Suprapubic skin (tissue), 4 donors: ENCODE measurements around the gene NIPSNAP3A. TPM values are rescaled to one million over a fixed set of nuclear protein-coding genes. Genes with fewer than 3 reads are reported as not detected.
"Not testable (repeated sequence)": the region's sequence is repeated elsewhere in the genome, so short reads cannot be mapped to it uniquely, and the experiment has no call there.

Experiments used
- DNase-seq, 2 donors: peaks; one replicate each; pipeline ENCODE4 v3.0.0-alpha.2; 2019; ENCODE audit warnings: low spot score in 2 of 2
- H3K27ac ChIP-seq: fragments of 200-600 bp; sonication (generic); one replicate; pipeline ENCODE4 v1.5.1; 2019
- H3K27me3 ChIP-seq: fragments of 200-600 bp; sonication (generic); one replicate; pipeline ENCODE4 v1.5.1; 2019
- H3K36me3 ChIP-seq: fragments of 200-600 bp; sonication (generic); one replicate; pipeline ENCODE4 v1.5.1; 2019
- H3K4me1 ChIP-seq: fragments of 200-600 bp; sonication (generic); one replicate; pipeline ENCODE4 v1.5.1; 2019
- H3K4me3 ChIP-seq: fragments of 200-600 bp; sonication (generic); one replicate; pipeline ENCODE4 v1.5.1; 2019; ENCODE audit warnings: mild to moderate bottlenecking
- H3K9me3 ChIP-seq: fragments of 200-600 bp; sonication (generic); one replicate; pipeline ENCODE4 v1.5.1; 2019
- CTCF ChIP-seq, 2 donors: fragments of 200-600 bp in 1 of 2; fragments of 450-650 bp in 1 of 2; sonication (generic) in 1 of 2; IDR thresholded peaks; one replicate each; pipeline ENCODE4 v1.5.1; 2016 to 2019; ENCODE audit warnings: antibody characterized with exemption in 2 of 2, mild to moderate bottlenecking in 1 of 2, moderate library complexity in 1 of 2
- EP300 ChIP-seq: sonication (generic); formaldehyde crosslinking; IDR thresholded peaks from one replicate; pipeline ENCODE4 v1.6.1; 2017; ENCODE audit warnings: antibody characterized with exemption
- POLR2A ChIP-seq, 2 donors: fragments of 450-650 bp; IDR thresholded peaks; one replicate each; pipeline ENCODE4 v1.6.1; 2017; ENCODE audit warnings: antibody characterized with exemption in 2 of 2, mild to moderate bottlenecking in 2 of 2, moderate library complexity in 2 of 2
- POLR2AphosphoS5 ChIP-seq, 3 donors: sonication (generic); formaldehyde crosslinking; IDR thresholded peaks; one replicate each; pipeline ENCODE4 v1.6.1; 2017; ENCODE audit warnings: antibody characterized with exemption in 3 of 3
- WGBS: methylation state at CpG from one replicate; pipeline ENCODE4 v1.1.5; 2018; 5-methylcytosine and 5-hydroxymethylcytosine counted together
- total RNA-seq, 4 donors: library from RNA; depleted of rRNA; stranded (reverse); fragments of >200 nt; gene quantifications; one replicate each; pipeline ENCODE4 v1.1.0, GENCODE V29; 2016

The NIPSNAP3A gene
- total RNA-seq: 10 to 100 TPM; 13.0 to 31.6 (median 23.1) TPM

- no peaks in the 10 kb centered on the region for H3K27me3 ChIP-seq
- peak; percentile 88 to 90 for DNase-seq
- H3K4me3 ChIP-seq: peak within 1 kb of the TSS; percentile 76
- H3K4me1 ChIP-seq: peaks cover 18% of the 10 kb centered on the region
- peak in 1 of 3 donors; percentile 4 for TF ChIP-seq POLR2AphosphoS5 (IDR thresholded peaks at IDR 0.05)
- TF ChIP-seq CTCF (IDR thresholded peaks at IDR 0.05): no peak
- no peak for TF ChIP-seq EP300
- TF ChIP-seq POLR2A (IDR thresholded peaks at IDR 0.05): no peak
- H3K27ac ChIP-seq: peak within 1 kb of the TSS; percentile 84
- H3K9me3 ChIP-seq: no peaks in the 10 kb centered on the region
- peaks cover 16% of the 10 kb centered on the region for H3K36me3 ChIP-seq
- 0% methylated on average over 43 of the region's 71 CpGs for WGBS
These were observed at the start of gene NIPSNAP3A for GRCh38 chr9:104747565-104748358. TSS of gene NIPSNAP3A (plus strand) at chr9:104747683. CDS start at chr9:104747793, 110 bp downstream.

DNA sequence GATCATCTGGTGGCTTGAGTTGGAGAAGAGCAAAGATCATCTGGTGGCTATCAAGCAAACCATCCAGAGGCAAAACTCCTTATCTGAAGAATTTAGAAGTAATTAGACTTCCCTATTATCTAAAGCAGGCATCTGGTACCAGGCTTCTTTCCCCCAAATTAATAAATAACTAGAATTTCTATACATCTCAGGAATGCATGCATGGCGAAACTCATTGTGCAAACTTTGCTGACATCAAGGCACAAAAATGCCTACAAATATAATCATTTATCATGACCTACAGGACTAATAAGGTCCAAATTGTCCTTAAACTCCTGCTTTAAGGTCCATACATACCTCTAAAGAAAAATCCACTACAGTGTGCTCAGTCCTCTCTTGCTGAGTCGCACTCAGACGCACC is 47.2 kb upstream of the NIPSNAP3A start:
- no peaks in the 10 kb centered on the region for H3K9me3 ChIP-seq
- 81% methylated on average over 3 of the region's 3 CpGs for WGBS
- DNase-seq: no peak

DNA sequence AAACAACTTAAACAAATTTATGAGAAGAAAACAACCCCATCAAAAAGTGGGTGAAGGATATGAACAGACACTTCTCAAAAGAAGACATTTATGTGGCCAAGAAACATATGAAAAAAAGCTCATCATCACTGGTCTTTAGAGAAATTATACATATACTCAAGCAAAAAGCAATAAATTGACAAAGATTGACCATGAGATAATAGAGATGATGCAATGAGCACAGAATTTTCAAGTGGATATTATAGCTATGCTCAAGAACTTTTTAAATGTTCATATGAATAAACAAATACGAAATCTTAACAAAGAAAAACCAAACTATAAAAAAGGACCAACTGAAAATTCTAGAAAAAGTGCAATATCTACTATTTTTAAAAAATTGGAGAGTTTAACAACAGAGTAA is 38.7 kb upstream of the NIPSNAP3A start:
- WGBS: 43% methylated on average over 1 of the region's 1 CpG
- not testable (repeated sequence) for H3K4me3 ChIP-seq, H3K9me3 ChIP-seq, H3K36me3 ChIP-seq, H3K27ac ChIP-seq, H3K27me3 ChIP-seq, DNase-seq, H3K4me1 ChIP-seq

More for the DNA sequence above, 47.2 kb upstream of the NIPSNAP3A start:
- TF ChIP-seq EP300: no peak
- TF ChIP-seq POLR2A (IDR thresholded peaks at IDR 0.05): no peak
- TF ChIP-seq POLR2AphosphoS5 (IDR thresholded peaks at IDR 0.05): no peak
- TF ChIP-seq CTCF (IDR thresholded peaks at IDR 0.05): no peak
- H3K4me3 ChIP-seq: no peak overlapping the region
- H3K27ac ChIP-seq: no peak overlapping the region
- no peaks in the 10 kb centered on the region for H3K4me1 ChIP-seq
- H3K27me3 ChIP-seq: no peaks in the 10 kb centered on the region
- no peaks in the 10 kb centered on the region for H3K36me3 ChIP-seq

DNA sequence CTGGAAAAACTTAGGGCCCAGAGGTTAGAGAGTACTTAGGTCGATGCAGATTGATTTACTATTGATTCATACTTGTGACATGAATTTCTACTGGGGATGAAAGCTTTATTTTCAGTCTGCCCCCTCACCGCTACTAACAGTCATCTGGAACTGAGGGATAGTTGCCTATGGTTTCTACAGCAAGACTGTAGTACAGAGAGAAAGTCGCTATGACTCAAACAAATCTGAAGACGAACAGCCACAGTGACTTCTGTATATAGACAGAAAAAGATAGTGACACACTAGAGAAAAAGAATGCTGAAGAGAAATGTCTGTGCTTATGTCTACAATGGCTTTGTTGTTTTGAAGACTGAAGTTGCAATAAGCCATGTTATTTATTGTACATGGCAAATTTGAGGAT is 35.9 kb upstream of the NIPSNAP3A start:
- TF ChIP-seq POLR2A (IDR thresholded peaks at IDR 0.05) (no peak), CTCF (IDR thresholded peaks at IDR 0.05) (no peak), POLR2AphosphoS5 (IDR thresholded peaks at IDR 0.05) (no peak)
- Histone ChIP-seq H3K4me1 (no peaks in the 10 kb centered on the region), H3K27me3 (no peaks in the 10 kb centered on the region), H3K36me3 (no peaks in the 10 kb centered on the region), H3K9me3 (no peaks in the 10 kb centered on the region), H3K4me3 (no peak overlapping the region), H3K27ac (no peak overlapping the region)
- no peak for DNase-seq
- 76% methylated on average over 4 of the region's 4 CpGs for WGBS

DNA sequence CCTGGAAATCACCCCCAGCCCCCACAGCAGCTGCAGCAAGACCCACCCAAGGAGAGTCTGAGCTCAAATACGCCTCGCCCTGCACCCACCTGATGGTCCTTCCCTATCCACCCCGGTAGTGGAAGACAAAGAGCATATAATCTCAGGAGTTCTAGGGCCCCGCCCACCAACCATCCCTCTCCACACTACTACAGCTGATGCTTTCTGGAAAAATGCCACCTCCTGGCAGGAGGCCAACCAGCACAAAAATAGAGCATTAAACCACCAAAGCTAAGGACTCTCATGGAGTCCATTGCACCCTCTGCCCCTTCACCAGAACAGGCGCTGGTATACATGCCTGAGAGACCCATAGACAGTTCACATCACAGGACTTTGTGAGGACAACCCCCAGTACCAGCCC is 22.5 kb upstream of the NIPSNAP3A start:
- no peaks in the 10 kb centered on the region for H3K4me1 ChIP-seq
- no peaks in the 10 kb centered on the region for H3K36me3 ChIP-seq
- no peak for DNase-seq
- no peaks in the 10 kb centered on the region for H3K9me3 ChIP-seq
- TF ChIP-seq CTCF (IDR thresholded peaks at IDR 0.05): no peak
- no peak for TF ChIP-seq POLR2A (IDR thresholded peaks at IDR 0.05)
- no peak for TF ChIP-seq EP300
- no peak overlapping the region for H3K27ac ChIP-seq
- 81% methylated on average over 5 of the region's 5 CpGs for WGBS
- no peaks in the 10 kb centered on the region for H3K27me3 ChIP-seq
- no peak overlapping the region for H3K4me3 ChIP-seq

DNA sequence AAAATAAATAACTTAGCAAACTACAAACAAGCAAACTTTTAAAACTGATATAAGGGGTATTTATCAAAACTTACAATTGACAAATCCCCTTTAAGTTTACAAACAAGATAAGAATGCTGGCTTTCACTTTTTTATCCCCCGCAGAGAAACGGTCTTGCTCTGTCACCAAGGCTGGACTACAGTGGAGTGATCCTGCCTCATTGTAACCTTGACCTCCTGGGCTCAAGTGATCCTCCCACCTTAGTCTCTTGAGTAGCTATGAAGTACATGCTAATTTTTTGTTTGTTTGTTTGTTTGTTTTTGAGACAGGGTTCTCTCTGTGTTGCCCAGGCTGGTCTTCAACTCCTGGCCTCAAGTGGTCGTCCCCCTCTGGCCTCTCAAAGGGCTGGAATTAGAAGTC is 9.0 kb upstream of the NIPSNAP3A start:
- no peak for DNase-seq
- H3K27ac ChIP-seq: no peak overlapping the region
- 81% methylated on average over 3 of the region's 3 CpGs for WGBS
- no peaks in the 10 kb centered on the region for H3K36me3 ChIP-seq
- H3K4me1 ChIP-seq: no peaks in the 10 kb centered on the region
- no peak for TF ChIP-seq CTCF (IDR thresholded peaks at IDR 0.05)
- TF ChIP-seq POLR2AphosphoS5 (IDR thresholded peaks at IDR 0.05): no peak
- no peak for TF ChIP-seq EP300
- TF ChIP-seq POLR2A (IDR thresholded peaks at IDR 0.05): no peak
- H3K4me3 ChIP-seq: no peak overlapping the region
- H3K9me3 ChIP-seq: no peaks in the 10 kb centered on the region
- no peaks in the 10 kb centered on the region for H3K27me3 ChIP-seq
